SK-N-SH treated with all-trans-retinoic acid at 6 μM for 48 hours (cell line): ENCODE results near the gene TLL2.

ENCODE experiments used
- CSDC2 ChIP-seq: fragments of 250-450 bp; sonication (Bioruptor Pico); IDR thresholded peaks from 2 replicates; pipeline ENCODE4 v1.5.0; 2020; ENCODE audit warnings: mild to moderate bottlenecking, moderate library complexity
- OSR1 ChIP-seq: fragments of 250-450 bp; sonication (Bioruptor Pico); IDR thresholded peaks from 2 replicates; pipeline ENCODE4 v1.8.0; 2022; ENCODE audit warnings: moderate library complexity, mild to moderate bottlenecking, inconsistent platforms
- RARB ChIP-seq: fragments of 250-450 bp; sonication (Bioruptor Pico); IDR thresholded peaks from 2 replicates; pipeline ENCODE4 v1.8.0; 2021; ENCODE audit warnings: mild to moderate bottlenecking, moderate library complexity
- ZFP3 ChIP-seq: fragments of 250-450 bp; sonication (Bioruptor Pico); IDR thresholded peaks from 2 replicates; pipeline ENCODE4 v1.5.0; 2020; ENCODE audit warnings: mild to moderate bottlenecking, moderate library complexity
- ZNF70 ChIP-seq: fragments of 450-650 bp; formaldehyde crosslinking; IDR thresholded peaks from 2 replicates; pipeline ENCODE4 v1.5.0; 2020; ENCODE audit warnings: mild to moderate bottlenecking, moderate library complexity
- TF ChIP-seq, protein P1 (sequence below): fragments of 250-450 bp; sonication (Bioruptor Pico); IDR thresholded peaks from 2 replicates; pipeline ENCODE4 v1.5.1; 2020; ENCODE audit warnings: low read depth, mild to moderate bottlenecking, moderate library complexity

DNA sequence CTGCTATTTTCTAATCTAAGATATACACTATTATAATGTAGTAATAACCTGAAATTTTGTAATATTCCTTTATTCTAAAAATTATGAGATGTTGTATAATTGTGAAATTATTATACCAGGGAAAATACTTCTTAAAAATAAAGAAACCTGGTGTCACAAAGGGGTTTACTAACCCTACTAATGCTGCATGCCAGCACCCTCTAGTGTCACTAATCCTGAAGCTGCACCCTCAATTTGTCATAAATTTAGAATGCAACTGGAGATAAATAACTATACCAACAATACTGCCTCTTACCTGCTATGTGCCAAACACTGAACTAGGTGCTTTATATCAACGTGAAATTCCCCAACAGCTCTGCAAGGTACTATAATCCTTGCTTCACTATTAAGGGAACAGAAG, 42.3 kb upstream of the TLL2 start:
- TF ChIP-seq ZNF70 (CRISPR knock-in tag), result no peak
- no peak for TF ChIP-seq RARB (CRISPR knock-in tag)
- no peak for TF ChIP-seq ZFP3 (CRISPR knock-in tag)
- TF ChIP-seq CSDC2 (CRISPR knock-in tag), result no peak
- TF ChIP-seq, protein P1, sequence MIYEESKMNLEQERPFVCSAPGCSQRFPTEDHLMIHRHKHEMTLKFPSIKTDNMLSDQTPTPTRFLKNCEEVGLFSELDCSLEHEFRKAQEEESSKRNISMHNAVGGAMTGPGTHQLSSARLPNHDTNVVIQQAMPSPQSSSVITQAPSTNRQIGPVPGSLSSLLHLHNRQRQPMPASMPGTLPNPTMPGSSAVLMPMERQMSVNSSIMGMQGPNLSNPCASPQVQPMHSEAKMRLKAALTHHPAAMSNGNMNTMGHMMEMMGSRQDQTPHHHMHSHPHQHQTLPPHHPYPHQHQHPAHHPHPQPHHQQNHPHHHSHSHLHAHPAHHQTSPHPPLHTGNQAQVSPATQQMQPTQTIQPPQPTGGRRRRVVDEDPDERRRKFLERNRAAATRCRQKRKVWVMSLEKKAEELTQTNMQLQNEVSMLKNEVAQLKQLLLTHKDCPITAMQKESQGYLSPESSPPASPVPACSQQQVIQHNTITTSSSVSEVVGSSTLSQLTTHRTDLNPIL (CRISPR knock-in tag), result no peak
- no peak for TF ChIP-seq OSR1
